Measurements from ENCODE around the gene SHF.
A peak's percentile ranks its signal among the peaks of the same experiment; 100 is the strongest.

Gene SHF

GRCh38 chr15:45224621-45225217 is 37.0 kb upstream of the SHF start:
- no peak for FAIRE-seq
- no peak for DNase-seq (ENCODE audit: insufficient read length, low spot score)
- TF ChIP-seq SPI1 (IDR thresholded peaks at IDR 0.05; ENCODE audit: low read depth, low read length) (no peak), PAX5 (IDR thresholded peaks at IDR 0.05; ENCODE audit: insufficient read depth, low read length, severe bottlenecking) (no peak), POLR2A (IDR thresholded peaks at IDR 0.05; ENCODE audit: low read depth, low read length) (no peak)

- FAIRE-seq (no peak), DNase-seq (ENCODE audit: insufficient read length, low spot score) (no peak)
- TF ChIP-seq POLR2AphosphoS5 (IDR thresholded peaks at IDR 0.05; ENCODE audit: low read depth, low read length) (no peak), POU2F2 (IDR thresholded peaks at IDR 0.05; ENCODE audit: low read depth, low read length) (no peak), TAF1 (IDR thresholded peaks at IDR 0.05; ENCODE audit: low read depth, low read length) (no peak), POLR2A (IDR thresholded peaks at IDR 0.05; ENCODE audit: low read depth, low read length) (no peak), PAX5 (IDR thresholded peaks at IDR 0.05; ENCODE audit: insufficient read depth, low read length, severe bottlenecking) (no peak), SPI1 (IDR thresholded peaks at IDR 0.05; ENCODE audit: low read depth, low read length) (no peak)
These were observed 34.2 kb upstream of the SHF start for GRCh38 chr15:45221967-45222366.

- DNase-seq (ENCODE audit: insufficient read length, low spot score) (no peak), FAIRE-seq (no peak)
- no peak for TF ChIP-seq TAF1 (IDR thresholded peaks at IDR 0.05; ENCODE audit: low read depth, low read length)
- no peak for TF ChIP-seq POLR2A (IDR thresholded peaks at IDR 0.05; ENCODE audit: low read depth, low read length)
- TF ChIP-seq POLR2AphosphoS5 (IDR thresholded peaks at IDR 0.05; ENCODE audit: low read depth, low read length): no peak
- no peak for TF ChIP-seq SPI1 (IDR thresholded peaks at IDR 0.05; ENCODE audit: low read depth, low read length)
- no peak for TF ChIP-seq POU2F2 (IDR thresholded peaks at IDR 0.05; ENCODE audit: low read depth, low read length)
- no peak for TF ChIP-seq PAX5 (IDR thresholded peaks at IDR 0.05; ENCODE audit: insufficient read depth, low read length, severe bottlenecking)
These were observed 33.4 kb upstream of the SHF start for GRCh38 chr15:45221053-45221599.

GRCh38 chr15:45212493-45212892 is 24.7 kb upstream of the SHF start:
- DNase-seq (ENCODE audit: insufficient read length, low spot score) (no peak), FAIRE-seq (no peak)
- no peak for TF ChIP-seq POU2F2 (IDR thresholded peaks at IDR 0.05; ENCODE audit: low read depth, low read length)
- TF ChIP-seq POLR2A (IDR thresholded peaks at IDR 0.05; ENCODE audit: low read depth, low read length): no peak
- no peak for TF ChIP-seq SPI1 (IDR thresholded peaks at IDR 0.05; ENCODE audit: low read depth, low read length)
- no peak for TF ChIP-seq TAF1 (IDR thresholded peaks at IDR 0.05; ENCODE audit: low read depth, low read length)
- TF ChIP-seq PAX5 (IDR thresholded peaks at IDR 0.05; ENCODE audit: insufficient read depth, low read length, severe bottlenecking): no peak
- no peak for TF ChIP-seq POLR2AphosphoS5 (IDR thresholded peaks at IDR 0.05; ENCODE audit: low read depth, low read length)

GRCh38 chr15:45205192-45205591 is 17.4 kb upstream of the SHF start:
- no peak for TF ChIP-seq PAX5 (IDR thresholded peaks at IDR 0.05; ENCODE audit: insufficient read depth, low read length, severe bottlenecking)
- TF ChIP-seq POLR2A (IDR thresholded peaks at IDR 0.05; ENCODE audit: low read depth, low read length): no peak
- TF ChIP-seq TAF1 (IDR thresholded peaks at IDR 0.05; ENCODE audit: low read depth, low read length): no peak
- TF ChIP-seq SPI1 (IDR thresholded peaks at IDR 0.05; ENCODE audit: low read depth, low read length): no peak
- TF ChIP-seq POU2F2 (IDR thresholded peaks at IDR 0.05; ENCODE audit: low read depth, low read length): no peak
- no peak for TF ChIP-seq POLR2AphosphoS5 (IDR thresholded peaks at IDR 0.05; ENCODE audit: low read depth, low read length)
- peak; percentile 91 for FAIRE-seq
- no peak for DNase-seq (ENCODE audit: insufficient read length, low spot score)

GRCh38 chr15:45203182-45203581 is 15.4 kb upstream of the SHF start:
- FAIRE-seq (no peak), DNase-seq (ENCODE audit: insufficient read length, low spot score) (no peak)
- TF ChIP-seq SPI1 (IDR thresholded peaks at IDR 0.05; ENCODE audit: low read depth, low read length) (no peak), TAF1 (IDR thresholded peaks at IDR 0.05; ENCODE audit: low read depth, low read length) (no peak), PAX5 (IDR thresholded peaks at IDR 0.05; ENCODE audit: insufficient read depth, low read length, severe bottlenecking) (no peak), POLR2AphosphoS5 (IDR thresholded peaks at IDR 0.05; ENCODE audit: low read depth, low read length) (no peak), POLR2A (IDR thresholded peaks at IDR 0.05; ENCODE audit: low read depth, low read length) (no peak), POU2F2 (IDR thresholded peaks at IDR 0.05; ENCODE audit: low read depth, low read length) (no peak)

- no peak for DNase-seq (ENCODE audit: insufficient read length, low spot score)
- TF ChIP-seq POLR2AphosphoS5 (IDR thresholded peaks at IDR 0.05; ENCODE audit: low read depth, low read length) (no peak), PAX5 (IDR thresholded peaks at IDR 0.05; ENCODE audit: insufficient read depth, low read length, severe bottlenecking) (no peak), POLR2A (IDR thresholded peaks at IDR 0.05; ENCODE audit: low read depth, low read length) (no peak), TAF1 (IDR thresholded peaks at IDR 0.05; ENCODE audit: low read depth, low read length) (no peak)
- no peak for FAIRE-seq
These were observed 14.1 kb upstream of the SHF start for GRCh38 chr15:45201869-45202268.

- no peak for DNase-seq (ENCODE audit: insufficient read length, low spot score)
- FAIRE-seq: no peak
- no peak; the same call in 1 of the 2 replicates for TF ChIP-seq TAF1 (IDR thresholded peaks at IDR 0.05; ENCODE audit: low read depth, low read length)
- TF ChIP-seq PAX5 (IDR thresholded peaks at IDR 0.05; ENCODE audit: insufficient read depth, low read length, severe bottlenecking): no peak
- no peak for TF ChIP-seq POLR2AphosphoS5 (IDR thresholded peaks at IDR 0.05; ENCODE audit: low read depth, low read length)
- TF ChIP-seq POU2F2 (IDR thresholded peaks at IDR 0.05; ENCODE audit: low read depth, low read length): peak; percentile 10; the same call in 1 of the 2 replicates
- TF ChIP-seq POLR2A (IDR thresholded peaks at IDR 0.05; ENCODE audit: low read depth, low read length): 0 out of 2 replicates have a peak, but pooled peaks have one; percentile 33
These were observed 13.7 kb upstream of the SHF start for GRCh38 chr15:45201557-45201859.

- FAIRE-seq (peak; percentile 83), DNase-seq (ENCODE audit: insufficient read length, low spot score) (no peak)
- no peak for TF ChIP-seq POLR2A (IDR thresholded peaks at IDR 0.05; ENCODE audit: low read depth, low read length)
- TF ChIP-seq POU2F2 (IDR thresholded peaks at IDR 0.05; ENCODE audit: low read depth, low read length): no peak
- TF ChIP-seq PAX5 (IDR thresholded peaks at IDR 0.05; ENCODE audit: insufficient read depth, low read length, severe bottlenecking): no peak
- no peak for TF ChIP-seq SPI1 (IDR thresholded peaks at IDR 0.05; ENCODE audit: low read depth, low read length)
- no peak; the same call in 1 of the 2 replicates for TF ChIP-seq POLR2AphosphoS5 (IDR thresholded peaks at IDR 0.05; ENCODE audit: low read depth, low read length)
- TF ChIP-seq TAF1 (IDR thresholded peaks at IDR 0.05; ENCODE audit: low read depth, low read length): no peak
These were observed 13.2 kb upstream of the SHF start for GRCh38 chr15:45200799-45201556.
